GM12878 (cell line): Measurements from ENCODE around the gene MGAT2. TPM values are rescaled to one million over a fixed set of nuclear protein-coding genes. Genes with fewer than 3 reads are reported as not detected.

Experiments
- ATF2 ChIP-seq: IDR thresholded peaks from 2 replicates; pipeline ENCODE4 v1.6.1; 2012; ENCODE audit warnings: low read length, inconsistent platforms
- BHLHE40 ChIP-seq, 2 experiments: fragments of 450-650 bp in 1 of 2; IDR thresholded peaks; 2 replicates each; pipeline ENCODE4 v1.6.1; 2011 to 2017; ENCODE audit warnings: low read depth in 2 of 2, borderline replicate concordance in 1 of 2, improper control_type of control experiment in 1 of 2, low read length in 1 of 2, mild to moderate bottlenecking in 1 of 2
- E4F1 ChIP-seq: fragments of 450-650 bp; IDR thresholded peaks from 2 replicates; pipeline ENCODE4 v1.6.1; 2018; ENCODE audit warnings: borderline replicate concordance, mild to moderate bottlenecking; ENCODE audit not compliant: partially characterized antibody
- EGR1 ChIP-seq, 2 experiments: IDR thresholded peaks; 1 replicate in 1 of 2; 2 replicates in 1 of 2; pipeline ENCODE4 v1.6.1; 2011 to 2012; ENCODE audit warnings: low read depth in 2 of 2, low read length in 2 of 2, borderline replicate concordance in 1 of 2, mild to moderate bottlenecking in 1 of 2, moderate library complexity in 1 of 2
- GATAD2B ChIP-seq: fragments of 450-650 bp; conservative IDR thresholded peaks from 2 replicates; pipeline ENCODE4 v1.6.1; 2017; ENCODE audit warnings: low read depth, mild to moderate bottlenecking, moderate library complexity
- MTA3 ChIP-seq: IDR thresholded peaks from 2 replicates; pipeline ENCODE4 v1.6.1; 2012; ENCODE audit warnings: low read length, inconsistent platforms, borderline replicate concordance
- NKRF ChIP-seq: fragments of 450-650 bp; conservative IDR thresholded peaks from 2 replicates; pipeline ENCODE4 v1.6.1; 2017; ENCODE audit warnings: mild to moderate bottlenecking, moderate library complexity
- RAD21 ChIP-seq: IDR thresholded peaks from 2 replicates; pipeline ENCODE4 v1.6.1; 2011; ENCODE audit warnings: mild to moderate bottlenecking, low read depth, low read length, moderate library complexity; ENCODE audit not compliant: insufficient read depth
- RAD51 ChIP-seq: fragments of 450-650 bp; IDR thresholded peaks from 2 replicates; pipeline ENCODE4 v1.6.1; 2016; ENCODE audit warnings: moderate library complexity, mild to moderate bottlenecking, inconsistent platforms
- SUPT20H ChIP-seq: IDR thresholded peaks from 2 replicates; pipeline ENCODE4 v1.6.1; 2011; ENCODE audit warnings: low read depth, mild to moderate bottlenecking, low read length, moderate library complexity, borderline replicate concordance; ENCODE audit not compliant: control insufficient read depth
- USF1 ChIP-seq: IDR thresholded peaks from 2 replicates; pipeline ENCODE4 v1.6.1; 2011; ENCODE audit warnings: borderline replicate concordance, low read depth, mild to moderate bottlenecking, moderate library complexity, mixed read lengths, low read length; ENCODE audit not compliant: insufficient read depth; ENCODE audit errors: extremely low read length
- ZBTB40 ChIP-seq: fragments of 450-650 bp; IDR thresholded peaks from 2 replicates; pipeline ENCODE4 v1.6.1; 2016; ENCODE audit warnings: mild to moderate bottlenecking, moderate library complexity, borderline replicate concordance
- ZSCAN29 ChIP-seq: fragments of 450-650 bp; IDR thresholded peaks from 2 replicates; pipeline ENCODE4 v1.6.1; 2017; ENCODE audit warnings: mild to moderate bottlenecking, moderate library complexity
- polyA plus RNA-seq, 11 experiments: library from polyadenylated mRNA; depleted of rRNA in 4 of 11; unstranded in 6 of 11; stranded (reverse) in 5 of 11; fragments of >200 nt; fragmentation: Nextera tagmentation in 4 of 11; fragmentation: Illumina TruSeq in 1 of 11; extraction: Ambion mirVana in 4 of 11; extraction: Trizol in 1 of 11; gene quantifications; 1 replicate in 1 of 11; 2 replicates in 10 of 11; pipeline versions ENCODE4 v1.2.1 to v1.2.3, GENCODE V29; 2011 to 2016; ENCODE audit warnings: inconsistent platforms in 2 of 11, missing spikeins in 2 of 11, low read depth in 1 of 11
- total RNA-seq, 4 experiments: library from RNA; depleted of rRNA in 3 of 4; stranded (reverse); fragments of >200 nt in 3 of 4; fragmentation: Illumina TruSeq in 1 of 4; extraction: Trizol in 1 of 4; gene quantifications; 2 replicates each; pipeline versions ENCODE4 v1.2.1 to v1.2.3, GENCODE V29; 2013 to 2021

Gene MGAT2
- total and polyA plus RNA-seq, 10 of the 15 experiments (the other 5 are each of a cell fraction or from before 2014, with no cell fraction given), result 0.03 to 51.8 (median 38.0) TPM; not detected in 1

DNA sequence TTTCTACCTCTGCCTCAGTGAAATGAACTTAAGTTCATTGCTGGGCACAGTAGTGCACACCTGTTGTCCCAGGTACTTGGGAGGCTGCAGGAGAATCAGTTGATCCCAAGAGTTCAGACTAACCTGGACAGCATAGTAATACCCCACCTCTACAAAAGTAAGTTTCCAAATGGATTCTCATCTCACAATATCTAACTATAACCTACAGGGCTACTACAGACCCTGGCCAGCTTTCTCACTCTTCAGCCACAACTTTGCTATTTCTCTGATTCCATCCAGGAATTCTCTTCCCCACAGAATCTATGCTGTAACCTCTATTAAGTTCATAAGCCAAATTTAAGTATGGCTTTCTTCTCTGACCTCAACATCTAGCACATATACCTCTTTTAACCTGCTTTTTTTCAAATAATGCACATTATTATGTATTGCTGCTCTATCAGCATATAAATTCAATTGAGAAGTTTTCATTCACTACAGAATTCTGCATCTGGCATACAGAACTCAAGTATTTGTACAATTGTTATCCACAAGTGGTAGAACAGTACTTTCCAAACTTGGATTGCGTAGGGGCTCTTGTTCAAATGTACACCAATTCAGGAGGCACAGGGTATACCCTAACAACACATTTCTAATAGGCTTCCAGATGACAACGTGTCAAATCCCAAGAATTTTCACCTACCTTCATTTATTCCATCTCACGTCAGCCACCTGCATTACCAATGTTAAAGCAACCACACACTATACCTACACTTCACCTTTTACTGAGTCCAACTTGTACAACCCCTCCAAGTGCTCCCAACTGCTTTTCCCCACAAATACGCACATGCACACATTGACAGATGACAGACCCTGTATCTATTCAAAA is 38.3 kb upstream of the MGAT2 start (continued):
- TF ChIP-seq NKRF (no peak), MTA3 (peak; percentile 83), E4F1 (no peak), RAD51 (no peak), ZSCAN29 (no peak), EGR1 (IDR thresholded peaks at IDR 0.05; ENCODE audit: borderline replicate concordance in 1 of 2, low read depth in 2 of 2, low read length in 2 of 2) (no peak), BHLHE40 (IDR thresholded peaks at IDR 0.05; ENCODE audit: borderline replicate concordance in 1 of 2, low read depth in 2 of 2, low read length in 1 of 2) (no peak), SUPT20H (no peak), ZBTB40 (no peak), RAD21 (no peak), USF1 (no peak), ATF2 (peak; percentile 54), GATAD2B (no peak)
